Stimulated activated CD4-positive, alpha-beta T cell treated with anti-CD3 and anti-CD28 coated beads, Interleukin-15, amount 100 ng/mL, for 48 hours (primary cell): Measurements from ENCODE around the gene ATP2B3.

ENCODE experiments used
- DNase-seq, 2 donors: peaks; one replicate each; pipeline ENCODE4 v3.0.0-alpha.2; 2020; ENCODE audit warnings: low read depth in 2 of 2

The ATP2B3 gene

DNA sequence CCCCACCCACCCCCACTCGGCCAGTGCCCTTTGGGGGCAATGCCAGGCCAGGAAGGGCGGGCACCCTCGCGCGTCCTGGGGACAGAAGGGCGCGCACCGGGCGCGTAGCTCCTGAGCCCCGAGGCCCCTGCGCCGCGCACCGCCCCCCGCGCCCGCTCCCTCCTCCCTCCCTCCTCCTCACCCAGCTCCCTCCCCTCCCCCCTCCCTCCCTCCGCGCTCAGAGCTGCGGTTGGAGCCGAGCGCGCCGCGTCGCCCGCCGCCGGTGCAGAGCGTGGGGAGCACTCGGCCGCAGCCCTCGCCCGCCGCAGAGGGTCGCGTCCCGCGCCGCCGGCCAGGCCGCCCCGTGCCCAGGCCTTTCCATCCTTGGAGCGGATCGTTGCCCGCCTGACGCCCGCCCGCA is at the start of gene ATP2B3:
TSS of gene ATP2B3 (plus strand) at position 220 of the 400 bp plus-strand sequence. CDS start 18,606 bp downstream, outside the sequence.
- no peak for DNase-seq

DNA sequence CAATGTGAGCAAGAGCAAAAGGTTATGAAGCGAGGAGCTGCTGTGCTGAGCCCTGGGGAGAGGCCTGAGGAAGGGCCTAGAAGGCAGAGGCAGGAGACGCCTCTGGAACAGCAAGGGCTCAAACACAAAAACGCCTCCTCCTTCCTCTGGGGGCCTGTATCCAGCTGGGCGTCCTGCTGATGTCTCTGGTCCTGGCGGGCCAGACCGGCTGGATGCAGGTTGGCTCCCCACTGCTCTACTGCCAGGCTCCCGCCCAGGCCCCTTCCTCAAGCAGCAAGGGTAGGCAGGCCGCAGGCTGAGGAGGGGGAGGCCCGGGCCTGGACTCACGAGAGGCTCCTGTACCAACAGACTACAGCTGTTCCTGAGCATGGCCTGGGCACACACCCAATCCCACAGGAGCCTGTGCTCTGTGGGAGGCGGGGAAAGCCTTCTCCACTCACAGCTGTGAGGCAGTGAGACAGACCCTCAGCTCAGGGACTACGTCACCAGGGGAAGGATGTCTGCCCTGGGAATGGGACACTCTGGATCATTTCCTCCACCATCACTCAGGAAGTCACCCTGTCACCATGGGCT is 49.3 kb upstream of the ATP2B3 start:
- no peak for DNase-seq

DNA sequence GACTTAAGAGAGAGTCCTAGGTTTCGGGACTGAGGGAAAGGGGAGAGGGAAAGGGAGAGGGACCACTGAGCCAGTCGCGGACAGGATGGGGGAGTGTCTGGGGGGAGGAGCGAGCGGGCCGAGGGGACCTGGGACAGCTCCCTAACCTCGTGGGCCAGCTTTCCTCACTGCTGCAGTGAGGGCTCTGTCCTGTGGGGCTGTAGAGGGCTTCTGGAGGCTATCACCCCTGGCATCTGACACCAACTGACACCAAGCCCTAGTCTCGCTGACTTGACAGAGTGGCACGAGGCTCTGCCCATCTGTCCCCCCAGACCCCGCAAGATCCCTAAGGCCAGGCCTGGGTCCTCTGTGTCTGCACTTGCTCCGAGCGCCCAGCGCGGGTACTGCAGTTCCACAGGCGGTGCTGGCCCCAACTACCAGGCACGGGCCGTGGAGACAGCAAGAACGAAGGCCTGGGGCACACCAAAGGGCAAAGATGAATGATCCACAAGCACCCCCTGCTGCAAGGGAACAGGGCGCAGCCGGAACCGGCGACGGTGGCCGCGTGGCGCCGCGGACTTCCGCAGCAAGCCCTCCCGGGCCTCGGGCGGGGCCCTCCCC is 47.5 kb upstream of the ATP2B3 start:
- peak; percentile 11 to 15 for DNase-seq

GRCh38 chrX:153470411-153471363 is 46.8 kb upstream of the ATP2B3 start, which contains the start of gene HAUS7:
TSS of gene HAUS7 (minus strand) at chrX:153470576. CDS start at chrX:153470557, 19 bp downstream.
- DNase-seq = peak; percentile 80 to 81

DNA sequence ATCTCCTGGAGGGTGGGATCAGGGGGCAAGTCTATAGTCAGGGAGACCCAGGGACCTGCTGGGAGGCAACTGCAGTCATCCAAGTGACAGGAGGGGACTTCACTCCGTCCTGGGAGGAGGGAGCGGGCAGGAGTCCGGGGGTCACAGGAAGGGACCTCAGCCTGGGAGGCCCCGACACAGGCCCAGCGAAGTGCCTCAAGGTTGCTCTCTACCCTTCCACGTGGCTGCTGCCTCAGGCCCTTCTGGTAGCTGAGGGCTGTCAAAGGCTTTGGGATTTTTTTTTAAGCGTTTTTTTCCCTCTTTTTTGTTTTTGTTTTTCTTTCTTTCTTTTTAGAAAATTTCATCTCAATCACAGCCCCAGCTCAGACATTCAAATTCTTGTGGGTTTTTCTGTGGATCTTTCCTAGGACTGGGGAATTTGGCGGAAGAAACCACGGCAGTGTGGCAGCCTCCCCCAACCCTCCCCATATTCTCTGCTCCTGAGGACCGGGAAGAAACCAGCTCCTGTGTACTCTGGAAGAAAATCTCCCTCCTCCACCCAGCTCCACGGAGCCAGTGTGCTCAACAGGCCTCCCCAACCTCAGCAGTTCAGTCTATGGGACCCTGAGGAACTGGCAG is 45.7 kb upstream of the ATP2B3 start:
- no peak for DNase-seq

DNA sequence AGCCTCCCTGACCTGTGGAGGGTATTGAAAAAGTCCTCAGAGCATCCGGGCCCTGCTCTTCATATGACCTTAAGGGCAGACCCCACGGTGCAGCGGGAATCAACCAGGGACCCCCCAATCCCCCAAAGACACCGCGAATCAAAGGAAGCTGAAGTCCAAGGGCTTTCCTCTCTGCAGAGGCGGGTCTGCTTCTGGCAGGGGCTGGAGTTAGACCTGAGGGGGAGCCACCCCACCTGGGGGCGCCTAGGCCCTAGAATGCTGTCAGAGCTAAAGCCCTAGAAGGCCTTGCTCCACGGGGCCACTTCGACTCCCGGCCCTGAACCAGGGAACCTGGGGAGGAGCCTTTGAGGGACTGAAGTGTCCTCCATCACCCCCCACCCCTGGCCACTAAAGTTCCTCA is 44.3 kb upstream of the ATP2B3 start:
- no peak for DNase-seq

DNA sequence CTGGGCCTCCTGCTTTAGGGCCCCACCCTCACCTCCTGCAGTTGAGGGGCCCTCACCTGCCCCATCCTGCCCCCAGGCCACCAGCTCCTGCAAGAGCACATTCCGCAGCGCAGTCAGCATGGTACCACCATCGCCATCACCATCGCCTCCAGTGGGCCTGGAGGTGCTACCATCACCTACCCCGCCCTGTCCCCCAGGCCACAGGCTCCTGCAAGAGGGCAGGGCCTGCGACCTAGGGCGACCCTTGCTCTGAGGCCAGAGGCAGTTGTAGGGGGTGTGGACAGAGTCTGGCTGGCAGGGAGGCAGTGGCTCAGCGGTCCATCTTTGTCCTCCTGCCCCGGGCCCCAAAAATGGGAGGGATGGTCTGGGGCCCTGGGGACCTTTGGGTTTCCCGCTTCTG is 43.2 kb upstream of the ATP2B3 start:
- no peak for DNase-seq

GRCh38 chrX:153474718-153475117 is 42.7 kb upstream of the ATP2B3 start:
- DNase-seq = peak; percentile 4 to 33

DNA sequence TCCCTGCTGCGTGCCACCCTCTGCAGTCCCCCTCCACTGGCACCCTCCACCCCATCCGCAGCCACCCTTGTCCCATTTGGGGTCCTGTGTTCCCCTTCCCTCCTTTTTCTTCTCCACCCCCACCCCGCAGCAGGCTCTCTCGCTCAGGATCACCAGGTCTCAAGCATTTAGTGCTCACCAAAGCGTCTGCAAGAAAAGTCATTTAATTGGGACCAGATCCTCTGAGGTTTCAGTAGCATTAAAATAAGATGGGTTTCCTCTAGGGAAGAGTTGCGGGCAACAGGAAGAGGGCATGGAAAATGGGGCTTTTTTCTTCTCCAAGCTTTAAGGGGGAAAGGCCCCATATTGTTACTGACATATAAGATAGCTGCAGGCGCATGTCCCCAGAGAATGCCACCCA is 42.2 kb upstream of the ATP2B3 start:
- DNase-seq = no peak

DNA sequence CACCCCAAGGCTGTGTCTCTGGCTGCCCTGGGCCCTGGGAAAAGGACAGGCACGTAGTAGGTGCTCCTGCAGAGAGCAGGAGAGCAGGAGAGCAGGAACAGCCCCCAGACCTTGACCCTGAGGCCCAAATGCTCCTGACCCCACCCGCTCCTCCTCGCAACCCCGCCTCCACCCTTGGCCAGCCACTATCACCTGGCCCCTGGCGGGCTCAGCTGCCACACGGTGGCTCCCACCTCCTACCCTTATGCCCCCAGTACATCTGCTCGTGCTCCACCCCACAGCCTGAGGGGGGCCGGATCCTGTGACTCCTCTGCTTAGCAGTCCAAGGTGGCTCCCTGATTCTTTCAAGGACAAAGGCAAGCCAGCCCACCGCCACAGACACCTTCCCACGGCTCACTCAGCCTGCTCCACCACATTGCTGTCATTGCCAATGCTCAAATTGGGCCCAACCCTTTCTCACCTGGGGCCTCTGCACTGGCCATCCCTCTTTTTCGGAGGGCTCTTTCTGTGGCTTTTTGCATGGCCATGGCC is 41.6 kb upstream of the ATP2B3 start:
- no peak for DNase-seq

GRCh38 chrX:153476666-153477363 is 40.6 kb upstream of the ATP2B3 start:
- no peak for DNase-seq

GRCh38 chrX:153477364-153477857 is 40.0 kb upstream of the ATP2B3 start:
- no peak for DNase-seq

DNA sequence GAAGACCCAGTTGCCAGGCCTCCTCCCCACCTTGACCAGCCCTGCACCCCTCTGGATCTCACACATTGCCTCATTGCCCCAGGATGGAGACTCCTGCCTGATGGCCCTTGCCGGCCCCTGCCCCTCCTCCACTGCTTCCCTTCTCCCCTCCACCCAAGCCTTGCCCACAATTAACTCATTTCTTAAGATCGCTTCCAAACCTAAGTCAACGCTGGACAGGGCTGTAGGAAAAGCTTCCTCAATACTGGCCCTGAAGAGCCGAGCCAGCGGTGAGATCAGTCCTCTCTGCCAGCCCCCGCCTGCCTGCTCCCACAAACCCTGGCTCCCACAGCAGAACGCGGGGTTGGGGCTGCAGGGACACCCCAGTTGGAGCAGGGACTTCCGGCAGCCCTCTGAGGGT is 39.5 kb upstream of the ATP2B3 start:
- DNase-seq = no peak

- no peak for DNase-seq
Observed at GRCh38 chrX:153478746-153479145, 38.7 kb upstream of the ATP2B3 start.

DNA sequence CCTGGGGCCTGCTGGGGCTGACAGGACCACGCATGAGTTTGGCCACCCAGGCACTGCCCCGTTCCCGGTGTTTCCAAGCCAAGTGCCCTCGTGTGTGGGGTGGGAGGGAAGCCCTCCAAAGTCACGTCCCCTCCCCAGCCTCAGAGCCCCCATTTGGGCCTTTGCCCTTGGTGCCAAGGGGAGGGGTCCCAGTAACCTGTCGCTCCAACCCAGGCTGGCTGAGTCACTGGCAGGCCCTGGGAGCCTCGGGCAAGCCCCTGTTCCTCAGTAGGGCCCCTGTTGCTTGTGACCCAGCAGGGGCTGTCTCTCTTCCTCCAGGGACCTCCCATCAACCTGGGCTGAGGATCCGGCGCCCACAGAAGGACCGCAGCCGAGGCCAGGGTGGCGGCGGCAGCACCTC is 36.4 kb upstream of the ATP2B3 start:
- DNase-seq = no peak

GRCh38 chrX:153482376-153483015 is 34.9 kb upstream of the ATP2B3 start:
- no peak for DNase-seq

DNA sequence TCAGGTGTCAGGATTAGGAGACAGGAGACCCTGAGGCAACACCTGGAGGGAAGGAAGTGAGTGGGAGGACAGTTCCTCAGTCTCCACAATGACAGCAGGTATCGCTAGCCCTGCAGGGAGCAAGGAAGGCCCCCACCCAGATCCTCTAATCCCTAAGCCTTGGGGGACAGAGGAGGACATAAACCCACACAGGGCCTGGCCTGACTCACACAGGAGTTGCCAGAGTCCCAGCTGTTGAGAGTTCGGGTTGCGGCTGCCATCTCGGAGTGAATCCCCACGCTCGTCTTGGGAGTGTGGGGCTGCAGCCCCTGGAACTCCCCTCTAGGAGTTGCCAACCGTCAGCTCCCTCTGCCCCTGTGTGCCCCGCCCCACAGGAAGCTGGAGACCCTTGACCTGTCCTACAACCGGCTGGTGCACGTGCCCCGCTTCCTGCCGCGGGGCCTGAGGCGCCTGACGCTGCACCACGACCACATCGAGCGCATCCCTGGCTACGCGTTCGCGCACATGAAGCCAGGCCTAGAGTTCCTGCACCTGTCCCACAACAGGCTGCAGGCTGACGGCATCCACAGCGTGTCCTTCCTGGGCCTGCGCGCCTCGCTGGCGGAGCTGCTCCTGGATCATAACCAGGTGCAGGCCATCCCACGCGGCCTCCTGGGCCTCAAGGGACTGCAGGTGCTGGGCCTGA is 31.9 kb upstream of the ATP2B3 start:
- DNase-seq = no peak

- no peak for DNase-seq
Observed at GRCh38 chrX:153486171-153486570, 31.3 kb upstream of the ATP2B3 start.

DNA sequence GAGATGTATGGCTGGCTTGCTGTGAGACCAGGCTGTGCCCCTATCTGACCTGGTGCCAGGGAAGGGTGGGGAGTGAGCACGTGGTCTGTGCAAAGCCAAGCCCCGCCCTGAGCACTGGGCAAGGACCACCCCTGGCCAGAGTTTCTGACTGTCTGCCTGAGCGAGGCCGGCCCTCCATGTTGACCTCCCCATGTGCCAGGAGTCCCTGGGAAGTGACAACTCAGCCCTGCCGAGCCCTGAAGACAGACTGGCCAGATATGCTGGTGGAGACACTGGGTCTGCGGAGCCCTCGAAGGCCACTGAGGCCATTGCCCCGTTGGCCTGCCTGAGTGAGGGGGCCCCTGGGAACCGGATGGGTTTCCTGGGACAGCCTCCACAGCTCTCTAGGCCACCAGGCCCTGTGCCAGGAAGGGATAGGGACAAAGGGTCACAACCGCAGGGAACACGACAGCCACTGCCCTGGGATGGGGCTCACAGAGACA is 29.8 kb upstream of the ATP2B3 start:
- no peak for DNase-seq
